CD14-positive monocyte (primary cell): ENCODE measurements around the gene PDE7B. TPM values are rescaled to one million over a fixed set of nuclear protein-coding genes. Genes with fewer than 3 reads are reported as not detected.

Source experiments
- DNase-seq, 3 donors: peaks; one replicate each; pipeline ENCODE4 v3.0.0-alpha.2; 2011 to 2022
- H2AFZ ChIP-seq: 2 replicates; pipeline ENCODE4 v1.6.0; 2012; ENCODE audit warnings: mild to moderate bottlenecking, low read depth, low read length, inconsistent platforms; ENCODE audit not compliant: insufficient read depth, poor library complexity, severe bottlenecking
- H3K27ac ChIP-seq, 2 donors: 1 replicate in 1 of 2; 2 replicates in 1 of 2; pipeline ENCODE4 v1.5.1; 2012 to 2013; ENCODE audit warnings: low read length in 2 of 2, control low read depth in 1 of 2, inconsistent platforms in 1 of 2, low read depth in 1 of 2, mild to moderate bottlenecking in 1 of 2
- H3K27me3 ChIP-seq, 2 donors: one replicate each; pipeline versions ENCODE4 v1.6.0 to v1.6.1; 2011 to 2013; ENCODE audit warnings: low read length in 2 of 2; ENCODE audit not compliant: control insufficient read depth in 2 of 2, insufficient read depth in 2 of 2
- H3K36me3 ChIP-seq, 2 donors: replicated peaks in 1 of 2; 1 replicate in 1 of 2; 2 replicates in 1 of 2; pipeline versions ENCODE4 v1.5.1 to v1.6.1; 2012 to 2013; ENCODE audit warnings: low read length in 2 of 2, control low read depth in 1 of 2, inconsistent platforms in 1 of 2, mild to moderate bottlenecking in 1 of 2; ENCODE audit not compliant: insufficient read depth in 2 of 2, control insufficient read depth in 1 of 2
- H3K4me1 ChIP-seq, 2 donors: 1 replicate in 1 of 2; 2 replicates in 1 of 2; pipeline versions ENCODE4 v1.5.1 to v1.6.1; 2012 to 2013; ENCODE audit warnings: low read length in 2 of 2, control low read depth in 1 of 2, inconsistent platforms in 1 of 2, mild to moderate bottlenecking in 1 of 2, moderate library complexity in 1 of 2; ENCODE audit not compliant: insufficient read depth in 2 of 2, control insufficient read depth in 1 of 2
- H3K4me2 ChIP-seq: replicated peaks from 2 replicates; pipeline ENCODE3; 2012; ENCODE audit warnings: low read length, moderate library complexity, mild to moderate bottlenecking; ENCODE audit not compliant: poor library complexity, severe bottlenecking; ENCODE audit errors: extremely low read depth
- H3K4me3 ChIP-seq, 3 experiments: fragments of 200-600 bp in 1 of 3; sonication (generic) in 1 of 3; replicated peaks in 1 of 3; 1 replicate in 2 of 3; 2 replicates in 1 of 3; pipeline ENCODE4 v1.5.1; 2011 to 2013; ENCODE audit warnings: low read length in 3 of 3, mild to moderate bottlenecking in 3 of 3, control low read depth in 2 of 3, low read depth in 2 of 3, inconsistent platforms in 1 of 3, moderate library complexity in 1 of 3
- H3K79me2 ChIP-seq: 2 replicates; pipeline ENCODE4 v1.6.0; 2012; ENCODE audit warnings: mild to moderate bottlenecking, control low read depth, inconsistent platforms, low read length, moderate library complexity; ENCODE audit not compliant: insufficient read depth
- H3K9ac ChIP-seq: 2 replicates; pipeline ENCODE4 v1.6.0; 2017; ENCODE audit warnings: low read length, mild to moderate bottlenecking; ENCODE audit not compliant: insufficient read depth, poor library complexity, severe bottlenecking
- H3K9me3 ChIP-seq, 2 donors: replicated peaks in 1 of 2; 1 replicate in 1 of 2; 2 replicates in 1 of 2; pipeline versions ENCODE4 v1.5.1 to v1.6.1; 2012 to 2013; ENCODE audit warnings: low read length in 2 of 2, control low read depth in 1 of 2; ENCODE audit not compliant: control insufficient read depth in 1 of 2, insufficient read depth in 1 of 2
- H4K20me1 ChIP-seq: 2 replicates; pipeline ENCODE4 v1.6.0; 2012; ENCODE audit warnings: mild to moderate bottlenecking, low read length, control low read depth, moderate library complexity; ENCODE audit not compliant: insufficient read depth
- H3K27ac Mint-ChIP-seq, 7 donors: one replicate each; pipeline ENCODE4 v1.8.0; 2020; ENCODE audit warnings: mild to moderate bottlenecking in 7 of 7, mixed read lengths in 7 of 7, moderate library complexity in 6 of 7, inconsistent platforms in 2 of 7
- H3K27me3 Mint-ChIP-seq, 3 donors: one replicate each; pipeline ENCODE4 v1.8.0; 2021 to 2022; ENCODE audit warnings: low read depth in 3 of 3, mild to moderate bottlenecking in 3 of 3, mixed read lengths in 3 of 3, moderate library complexity in 3 of 3, inconsistent platforms in 1 of 3
- H3K36me3 Mint-ChIP-seq, 2 donors: one replicate each; pipeline ENCODE4 v1.8.0; 2020; ENCODE audit warnings: mixed read lengths in 2 of 2, inconsistent platforms in 1 of 2, mild to moderate bottlenecking in 1 of 2
- H3K4me1 Mint-ChIP-seq: one replicate; pipeline ENCODE4 v1.8.0; 2020; ENCODE audit warnings: mild to moderate bottlenecking, mixed read lengths
- H3K4me3 Mint-ChIP-seq, 2 donors: one replicate each; pipeline ENCODE4 v1.8.0; 2020; ENCODE audit warnings: mild to moderate bottlenecking in 2 of 2, mixed read lengths in 2 of 2, moderate library complexity in 1 of 2
- H3K9me3 Mint-ChIP-seq, 7 donors: one replicate each; pipeline ENCODE4 v1.8.0; 2020 to 2022; ENCODE audit warnings: mixed read lengths in 7 of 7, mild to moderate bottlenecking in 6 of 7, moderate library complexity in 6 of 7, inconsistent platforms in 2 of 7
- CTCF ChIP-seq: fragments of 200-600 bp; IDR thresholded peaks from one replicate; pipeline ENCODE4 v1.8.0; 2022; ENCODE audit warnings: antibody characterized with exemption, mild to moderate bottlenecking
- WGBS: methylation state at CpG from one replicate; pipeline ENCODE4 v1.1.5; 2013; ENCODE audit warnings: missing lambda C conversion rate; ENCODE audit not compliant: insufficient coverage; 5-methylcytosine and 5-hydroxymethylcytosine counted together
- intact Hi-C, 2 donors: fragments of 100-400 bp; cut with micrococcal nuclease; formaldehyde crosslinking; loops; one replicate each; pipeline versions ENCODE4 v1.15.0 to v1.15.1; 2023
- polyA plus RNA-seq, 3 donors: library from polyadenylated mRNA; depleted of rRNA in 1 of 3; unstranded in 2 of 3; stranded (reverse) in 1 of 3; fragments of 300-500 nt in 2 of 3; fragments of >200 nt in 1 of 3; fragmentation: Illumina TruSeq in 2 of 3; gene quantifications; 1 replicate in 2 of 3; 2 replicates in 1 of 3; pipeline ENCODE4 v1.2.3, GENCODE V29; 2012 to 2021

The PDE7B gene
- polyA plus RNA-seq, 3 donors = 0.37 to 1.1 (median 0.89) TPM

GRCh38 chr6:135941275-135942025 lies 89.9 kb downstream of the PDE7B start:
- Mint-ChIP-seq H3K9me3 (no peaks in the 10 kb centered on the region), H3K27ac (no peak overlapping the region), H3K27me3 (peaks cover 0 to 3% (median 2%) of the 10 kb centered on the region in 3 donors), H3K4me1 (peaks cover 2% of the 10 kb centered on the region), H3K4me3 (no peak overlapping the region), H3K36me3 (no peaks in the 10 kb centered on the region)
- H3K27ac ChIP-seq = no peak overlapping the region
- H4K20me1 ChIP-seq = no peaks in the 10 kb centered on the region
- intact Hi-C loops = no loop called here
- TF ChIP-seq CTCF = no peak
- no peaks in the 10 kb centered on the region for H3K27me3 ChIP-seq
- no peaks in the 10 kb centered on the region for H3K36me3 ChIP-seq
- H2AFZ ChIP-seq = no peak overlapping the region
- no peak overlapping the region for H3K9ac ChIP-seq
- no CpG with 5 or more reads among the region's 1 CpG for WGBS
- H3K4me3 ChIP-seq = no peak overlapping the region
- no peaks in the 10 kb centered on the region for H3K79me2 ChIP-seq
- no peaks in the 10 kb centered on the region for H3K4me1 ChIP-seq
- DNase-seq = no peak
- no peak overlapping the region for H3K4me2 ChIP-seq
- no peaks in the 10 kb centered on the region for H3K9me3 ChIP-seq

GRCh38 chr6:135944120-135944519 lies 92.6 kb downstream of the PDE7B start:
- Histone ChIP-seq H3K9me3 (no peaks in the 10 kb centered on the region), H3K4me3 (no peak overlapping the region), H3K79me2 (no peaks in the 10 kb centered on the region), H3K4me2 (no peak overlapping the region), H3K4me1 (no peaks in the 10 kb centered on the region), H3K9ac (no peak overlapping the region), H2AFZ (no peak overlapping the region), H3K36me3 (no peaks in the 10 kb centered on the region), H3K27me3 (no peaks in the 10 kb centered on the region), H4K20me1 (no peaks in the 10 kb centered on the region), H3K27ac (no peak overlapping the region)
- H3K27me3 Mint-ChIP-seq = peaks cover 0 to 3% (median 2%) of the 10 kb centered on the region in 3 donors
- no peak overlapping the region for H3K4me3 Mint-ChIP-seq
- no peak overlapping the region for H3K27ac Mint-ChIP-seq
- no peaks in the 10 kb centered on the region for H3K36me3 Mint-ChIP-seq
- intact Hi-C loops = no loop called here
- H3K4me1 Mint-ChIP-seq = no peaks in the 10 kb centered on the region
- DNase-seq = no peak
- no peak for TF ChIP-seq CTCF
- WGBS = 97% methylated on average over 5 of the region's 6 CpGs
- H3K9me3 Mint-ChIP-seq = no peaks in the 10 kb centered on the region
